ENCODE measurements around the gene TRIB2.

TRIB2 gene

GRCh38 chr2:12764849-12765605 lies 48.3 kb downstream of the TRIB2 start:
- TF ChIP-seq, protein P1, sequence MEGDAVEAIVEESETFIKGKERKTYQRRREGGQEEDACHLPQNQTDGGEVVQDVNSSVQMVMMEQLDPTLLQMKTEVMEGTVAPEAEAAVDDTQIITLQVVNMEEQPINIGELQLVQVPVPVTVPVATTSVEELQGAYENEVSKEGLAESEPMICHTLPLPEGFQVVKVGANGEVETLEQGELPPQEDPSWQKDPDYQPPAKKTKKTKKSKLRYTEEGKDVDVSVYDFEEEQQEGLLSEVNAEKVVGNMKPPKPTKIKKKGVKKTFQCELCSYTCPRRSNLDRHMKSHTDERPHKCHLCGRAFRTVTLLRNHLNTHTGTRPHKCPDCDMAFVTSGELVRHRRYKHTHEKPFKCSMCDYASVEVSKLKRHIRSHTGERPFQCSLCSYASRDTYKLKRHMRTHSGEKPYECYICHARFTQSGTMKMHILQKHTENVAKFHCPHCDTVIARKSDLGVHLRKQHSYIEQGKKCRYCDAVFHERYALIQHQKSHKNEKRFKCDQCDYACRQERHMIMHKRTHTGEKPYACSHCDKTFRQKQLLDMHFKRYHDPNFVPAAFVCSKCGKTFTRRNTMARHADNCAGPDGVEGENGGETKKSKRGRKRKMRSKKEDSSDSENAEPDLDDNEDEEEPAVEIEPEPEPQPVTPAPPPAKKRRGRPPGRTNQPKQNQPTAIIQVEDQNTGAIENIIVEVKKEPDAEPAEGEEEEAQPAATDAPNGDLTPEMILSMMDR (conservative IDR thresholded peaks at IDR 0.05) = no peak
- no peak overlapping the region for H3K27ac ChIP-seq

- TF ChIP-seq, protein P1 (conservative IDR thresholded peaks at IDR 0.05) = no peak
- no peak overlapping the region for H3K27ac ChIP-seq
Observed at GRCh38 chr2:12766421-12766879, 49.7 kb downstream of the TRIB2 start.

GRCh38 chr2:12767541-12767940 lies 50.8 kb downstream of the TRIB2 start:
- no peak overlapping the region for H3K27ac ChIP-seq
- TF ChIP-seq, protein P1 (conservative IDR thresholded peaks at IDR 0.05) = no peak

- TF ChIP-seq, protein P1 (conservative IDR thresholded peaks at IDR 0.05) = no peak
- no peak overlapping the region for H3K27ac ChIP-seq
Observed at GRCh38 chr2:12767996-12768624, 51.4 kb downstream of the TRIB2 start.

DNA sequence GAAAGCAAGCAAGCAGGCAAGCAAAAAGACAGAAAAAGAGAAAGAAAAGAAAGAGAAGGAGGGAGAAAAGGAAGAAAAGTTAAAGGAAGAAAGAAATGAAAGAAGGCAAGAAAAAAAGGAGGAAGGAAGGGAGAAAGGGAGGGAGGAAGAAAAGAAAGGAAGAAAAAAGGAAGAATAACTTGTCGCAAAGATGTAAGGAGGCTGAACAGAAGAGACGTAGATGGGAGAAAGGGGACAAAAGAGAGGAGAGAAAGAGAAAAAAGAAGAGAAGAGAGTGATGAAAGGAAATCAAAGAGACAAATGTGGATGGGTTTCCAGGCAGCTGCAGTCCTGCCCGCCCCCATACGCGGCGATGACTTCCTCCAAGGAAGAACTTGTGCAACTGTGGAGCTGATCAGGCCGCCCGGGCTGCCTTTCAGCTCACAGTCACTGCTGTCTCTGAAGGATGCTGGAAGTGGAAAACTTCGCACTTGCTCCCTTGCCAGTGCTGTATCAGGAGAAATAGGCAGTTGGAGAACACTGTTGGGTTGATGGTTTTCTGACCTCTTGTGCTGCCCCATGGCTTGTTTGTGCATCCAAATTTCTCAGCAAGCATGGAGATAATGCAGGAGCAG lies 52.9 kb downstream of the TRIB2 start:
- TF ChIP-seq, protein P1 (conservative IDR thresholded peaks at IDR 0.05) = no peak
- no peak overlapping the region for H3K27ac ChIP-seq

DNA sequence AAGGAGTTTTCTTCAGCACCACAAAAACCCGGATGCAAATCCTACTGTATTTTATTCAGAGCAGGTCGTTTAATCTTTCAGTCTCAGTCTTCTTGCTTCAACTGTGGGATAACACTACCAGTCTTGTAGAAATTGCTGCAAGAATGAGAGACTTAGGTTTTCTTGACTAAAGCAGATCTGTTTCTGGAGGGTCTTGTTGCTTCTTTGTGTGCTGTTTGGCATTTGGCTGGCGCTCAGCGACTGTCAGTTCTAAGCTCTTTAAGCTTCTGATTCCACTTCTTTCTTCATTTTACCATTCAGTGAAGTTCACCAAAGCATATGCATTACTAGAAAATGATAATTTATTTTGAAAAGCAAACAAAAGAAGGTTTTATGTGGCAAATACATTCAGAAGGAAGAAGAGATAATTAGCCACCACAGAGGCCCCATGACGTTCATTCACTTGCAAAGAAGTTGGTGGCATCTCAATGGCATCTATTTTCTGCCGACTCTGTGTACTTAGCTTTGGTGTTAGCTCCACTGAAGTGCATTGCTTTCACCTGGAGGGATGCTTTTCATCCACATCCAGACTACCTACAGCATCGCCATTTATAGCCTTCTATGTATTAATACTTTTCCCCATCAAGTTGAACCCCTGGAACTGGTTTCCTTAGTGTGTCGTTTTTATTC lies 53.7 kb downstream of the TRIB2 start:
- no peak overlapping the region for H3K27ac ChIP-seq
- TF ChIP-seq, protein P1 (conservative IDR thresholded peaks at IDR 0.05) = no peak

GRCh38 chr2:12771154-12771553 lies 54.4 kb downstream of the TRIB2 start:
- H3K27ac ChIP-seq = no peak overlapping the region
- TF ChIP-seq, protein P1 (conservative IDR thresholded peaks at IDR 0.05) = no peak

Data from VCaP (cell line).